ACC112 (cell line): ENCODE data around the gene KCNJ10.

Experiments used
- H2AFZ ChIP-seq: fragments of 200-600 bp; sonication (generic); one replicate; pipeline ENCODE4 v1.6.0; 2017; ENCODE audit warnings: antibody characterized with exemption, low read length; ENCODE audit not compliant: unreplicated experiment
- H3K27ac ChIP-seq: fragments of 200-600 bp; sonication (generic); 2 replicates; pipeline ENCODE4 v1.5.1; 2014; ENCODE audit warnings: low read depth, mild to moderate bottlenecking, antibody characterized with exemption, low read length, moderate library complexity
- H3K27me3 ChIP-seq: fragments of 200-600 bp; sonication (generic); 2 replicates; pipeline ENCODE4 v1.6.1; 2014; ENCODE audit warnings: mild to moderate bottlenecking, antibody characterized with exemption, low read length, moderate library complexity, mixed read lengths; ENCODE audit not compliant: insufficient read depth
- H3K36me3 ChIP-seq: fragments of 200-600 bp; sonication (generic); 2 replicates; pipeline ENCODE4 v1.6.1; 2016; ENCODE audit warnings: mild to moderate bottlenecking, antibody characterized with exemption, low read length, moderate library complexity, mixed read lengths; ENCODE audit not compliant: insufficient read depth
- H3K4me1 ChIP-seq: fragments of 200-600 bp; sonication (generic); one replicate; pipeline ENCODE4 v1.6.1; 2016; ENCODE audit warnings: low read length, mixed read lengths; ENCODE audit not compliant: insufficient read depth, unreplicated experiment, control insufficient read depth
- H3K4me3 ChIP-seq: fragments of 200-600 bp; sonication (generic); 2 replicates; pipeline ENCODE4 v1.5.1; 2014; ENCODE audit warnings: mild to moderate bottlenecking, low read depth, low read length
- H3K79me2 ChIP-seq: fragments of 200-600 bp; sonication (generic); one replicate; pipeline ENCODE4 v1.6.0; 2016; ENCODE audit warnings: low read length; ENCODE audit not compliant: control insufficient read depth, unreplicated experiment, insufficient read depth

Gene KCNJ10

GRCh38 chr1:160092366-160093068, 22.6 kb upstream of the KCNJ10 start:
- H3K4me3 ChIP-seq, result no peak overlapping the region
- H3K27me3 ChIP-seq, result no peaks in the 10 kb centered on the region
- H3K27ac ChIP-seq, result no peak overlapping the region
- no peak overlapping the region for H2AFZ ChIP-seq
- peaks cover 2% of the 10 kb centered on the region for H3K4me1 ChIP-seq
- no peaks in the 10 kb centered on the region for H3K36me3 ChIP-seq
- H3K79me2 ChIP-seq, result no peaks in the 10 kb centered on the region

- no peaks in the 10 kb centered on the region for H3K36me3 ChIP-seq
Measured at GRCh38 chr1:160091666-160092223, 21.8 kb upstream of the KCNJ10 start.

GRCh38 chr1:160090760-160091159, 20.8 kb upstream of the KCNJ10 start:
- Histone ChIP-seq H3K36me3 (no peaks in the 10 kb centered on the region), H3K4me3 (no peak overlapping the region), H3K4me1 (no peaks in the 10 kb centered on the region), H2AFZ (no peak overlapping the region), H3K79me2 (no peaks in the 10 kb centered on the region), H3K27ac (no peak overlapping the region), H3K27me3 (no peaks in the 10 kb centered on the region)

More at GRCh38 chr1:160091666-160092223, 21.8 kb upstream of the KCNJ10 start:
- H3K27ac ChIP-seq, result no peak overlapping the region
- H3K27me3 ChIP-seq, result no peaks in the 10 kb centered on the region
- H3K79me2 ChIP-seq, result no peaks in the 10 kb centered on the region
- H2AFZ ChIP-seq, result no peak overlapping the region
- H3K4me1 ChIP-seq, result no peaks in the 10 kb centered on the region
- H3K4me3 ChIP-seq, result no peak overlapping the region

GRCh38 chr1:160089883-160090282, 19.9 kb upstream of the KCNJ10 start:
- H3K4me3 ChIP-seq, result no peak overlapping the region
- H3K36me3 ChIP-seq, result no peaks in the 10 kb centered on the region
- H3K27ac ChIP-seq, result no peak overlapping the region
- no peak overlapping the region for H2AFZ ChIP-seq
- no peaks in the 10 kb centered on the region for H3K4me1 ChIP-seq
- H3K79me2 ChIP-seq, result no peaks in the 10 kb centered on the region
- H3K27me3 ChIP-seq, result no peaks in the 10 kb centered on the region

GRCh38 chr1:160087118-160087662, 17.2 kb upstream of the KCNJ10 start:
- Histone ChIP-seq H2AFZ (no peak overlapping the region), H3K4me1 (no peaks in the 10 kb centered on the region), H3K4me3 (no peak overlapping the region), H3K36me3 (no peaks in the 10 kb centered on the region), H3K27ac (no peak overlapping the region), H3K27me3 (peaks cover 16% of the 10 kb centered on the region), H3K79me2 (no peaks in the 10 kb centered on the region)

GRCh38 chr1:160086456-160086892, 16.5 kb upstream of the KCNJ10 start:
- Histone ChIP-seq H3K27ac (no peak overlapping the region), H2AFZ (no peak overlapping the region), H3K4me3 (no peak overlapping the region), H3K27me3 (peaks cover 23% of the 10 kb centered on the region), H3K4me1 (no peaks in the 10 kb centered on the region), H3K79me2 (no peaks in the 10 kb centered on the region), H3K36me3 (no peaks in the 10 kb centered on the region)

GRCh38 chr1:160085686-160086455, 15.9 kb upstream of the KCNJ10 start:
- no peak overlapping the region for H2AFZ ChIP-seq
- H3K27me3 ChIP-seq, result peaks cover 29% of the 10 kb centered on the region
- H3K79me2 ChIP-seq, result no peaks in the 10 kb centered on the region
- no peak overlapping the region for H3K27ac ChIP-seq
- H3K4me3 ChIP-seq, result no peak overlapping the region
- peaks cover 5% of the 10 kb centered on the region for H3K4me1 ChIP-seq
- no peaks in the 10 kb centered on the region for H3K36me3 ChIP-seq

- peaks cover 8% of the 10 kb centered on the region for H3K4me1 ChIP-seq
- no peaks in the 10 kb centered on the region for H3K79me2 ChIP-seq
- H3K27me3 ChIP-seq, result peaks cover 39% of the 10 kb centered on the region
- no peak overlapping the region for H2AFZ ChIP-seq
- no peak overlapping the region for H3K27ac ChIP-seq
- no peaks in the 10 kb centered on the region for H3K36me3 ChIP-seq
- H3K4me3 ChIP-seq, result no peak overlapping the region
Measured at GRCh38 chr1:160084771-160085321, 14.9 kb upstream of the KCNJ10 start.

GRCh38 chr1:160083968-160084770, 14.2 kb upstream of the KCNJ10 start:
- Histone ChIP-seq H3K27me3 (peaks cover 46% of the 10 kb centered on the region), H3K79me2 (no peaks in the 10 kb centered on the region), H3K36me3 (no peaks in the 10 kb centered on the region), H3K4me3 (peak overlapping the region; percentile 55), H3K27ac (no peak overlapping the region), H2AFZ (no peak overlapping the region), H3K4me1 (peaks cover 8% of the 10 kb centered on the region)

- H3K4me1 ChIP-seq, result peaks cover 8% of the 10 kb centered on the region
- H2AFZ ChIP-seq, result no peak overlapping the region
- H3K79me2 ChIP-seq, result no peaks in the 10 kb centered on the region
- H3K27ac ChIP-seq, result no peak overlapping the region
- H3K4me3 ChIP-seq, result no peak overlapping the region
- no peaks in the 10 kb centered on the region for H3K36me3 ChIP-seq
- peaks cover 58% of the 10 kb centered on the region for H3K27me3 ChIP-seq
Measured at GRCh38 chr1:160082926-160083325, 13.0 kb upstream of the KCNJ10 start.
